Measurements from ENCODE around the gene AARS2.
A peak's percentile ranks its signal among the peaks of the same experiment; 100 is the strongest.

AARS2 gene

DNA sequence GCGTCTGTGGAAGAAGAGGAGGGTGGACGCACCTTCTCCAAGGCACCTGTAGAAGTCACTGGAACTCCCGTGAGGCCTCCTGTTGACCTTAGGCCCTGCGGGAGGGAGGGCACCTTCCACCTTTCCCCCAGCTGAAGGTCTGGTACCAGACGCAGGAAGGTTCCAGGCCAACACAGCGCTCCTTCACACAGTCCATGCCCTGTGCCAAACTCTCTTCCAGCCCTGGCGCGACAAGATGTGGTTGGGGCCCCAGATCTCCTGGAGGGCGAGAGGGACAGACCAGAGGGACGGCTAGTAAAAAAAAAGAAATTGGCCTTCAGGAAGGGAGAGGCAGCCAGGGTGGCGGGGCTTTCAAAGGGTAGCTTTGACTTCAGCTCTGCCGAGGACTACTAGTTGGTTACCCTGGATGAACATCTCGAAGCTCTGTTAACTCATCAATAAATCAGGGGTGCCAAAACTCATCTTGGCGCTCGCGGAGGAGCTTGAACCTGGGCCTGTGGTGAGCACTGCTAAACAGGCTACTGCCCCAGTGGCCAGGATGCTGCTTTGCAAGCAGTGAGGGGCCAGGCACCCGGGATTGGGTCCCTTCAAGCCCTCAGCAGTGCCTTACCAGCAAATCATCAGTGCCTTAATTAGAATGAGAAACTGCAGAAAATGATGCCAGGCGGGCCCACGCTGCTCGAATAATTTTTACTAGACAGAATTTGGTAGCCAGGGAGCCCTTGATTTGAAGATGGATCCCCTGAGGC is 14.9 kb downstream of the AARS2 start:
- DNase-seq, result no peak

DNA sequence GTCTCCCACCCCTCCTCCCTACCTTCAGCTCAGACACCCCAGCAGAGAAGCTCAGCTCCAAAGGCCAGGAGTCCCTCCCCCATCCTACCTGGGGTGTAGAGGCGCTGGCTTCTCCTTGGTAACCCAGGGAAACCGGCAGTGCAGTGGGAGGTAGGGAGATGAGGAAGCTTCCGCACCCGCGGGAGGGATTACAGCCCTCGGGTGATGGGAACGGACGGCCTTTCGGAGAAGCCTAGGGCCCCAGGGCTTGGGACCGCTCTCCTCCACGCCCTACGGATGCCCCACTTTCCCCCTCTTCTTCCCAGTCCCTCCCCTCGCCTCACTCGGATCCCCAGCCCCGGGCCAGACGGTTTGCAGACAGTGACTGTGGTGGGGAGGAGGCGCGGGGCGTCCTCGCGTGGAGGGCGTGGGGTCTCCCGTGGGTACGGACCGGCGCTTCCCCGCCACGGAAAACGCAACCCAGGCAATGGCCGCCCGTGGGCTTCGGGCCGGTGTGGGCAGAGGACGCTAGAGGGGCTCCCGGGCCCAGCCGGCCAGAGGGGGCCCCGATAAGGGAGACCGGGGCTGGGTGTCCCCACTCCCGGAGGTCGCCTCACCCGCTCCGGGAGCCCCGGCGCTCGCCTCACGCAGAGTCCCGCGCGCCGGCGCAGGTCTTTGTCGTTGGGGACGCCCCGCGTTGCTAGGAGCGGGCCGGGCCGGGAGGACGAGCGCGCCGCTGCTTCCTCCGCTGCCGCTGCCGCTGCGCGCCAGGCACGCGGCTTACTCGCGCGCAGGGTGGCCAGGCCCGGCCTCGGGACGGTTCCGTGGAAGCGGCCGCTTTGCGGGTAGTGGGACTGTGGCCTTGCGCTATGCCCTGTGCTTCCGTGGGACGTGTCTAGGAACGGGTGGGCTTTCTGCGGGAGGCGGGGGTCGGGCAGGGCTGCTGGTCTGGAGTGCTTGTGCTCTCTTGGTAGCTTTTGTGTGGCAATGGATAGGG is 15.8 kb downstream of the AARS2 start:
- DNase-seq, result peak; percentile 13

DNA sequence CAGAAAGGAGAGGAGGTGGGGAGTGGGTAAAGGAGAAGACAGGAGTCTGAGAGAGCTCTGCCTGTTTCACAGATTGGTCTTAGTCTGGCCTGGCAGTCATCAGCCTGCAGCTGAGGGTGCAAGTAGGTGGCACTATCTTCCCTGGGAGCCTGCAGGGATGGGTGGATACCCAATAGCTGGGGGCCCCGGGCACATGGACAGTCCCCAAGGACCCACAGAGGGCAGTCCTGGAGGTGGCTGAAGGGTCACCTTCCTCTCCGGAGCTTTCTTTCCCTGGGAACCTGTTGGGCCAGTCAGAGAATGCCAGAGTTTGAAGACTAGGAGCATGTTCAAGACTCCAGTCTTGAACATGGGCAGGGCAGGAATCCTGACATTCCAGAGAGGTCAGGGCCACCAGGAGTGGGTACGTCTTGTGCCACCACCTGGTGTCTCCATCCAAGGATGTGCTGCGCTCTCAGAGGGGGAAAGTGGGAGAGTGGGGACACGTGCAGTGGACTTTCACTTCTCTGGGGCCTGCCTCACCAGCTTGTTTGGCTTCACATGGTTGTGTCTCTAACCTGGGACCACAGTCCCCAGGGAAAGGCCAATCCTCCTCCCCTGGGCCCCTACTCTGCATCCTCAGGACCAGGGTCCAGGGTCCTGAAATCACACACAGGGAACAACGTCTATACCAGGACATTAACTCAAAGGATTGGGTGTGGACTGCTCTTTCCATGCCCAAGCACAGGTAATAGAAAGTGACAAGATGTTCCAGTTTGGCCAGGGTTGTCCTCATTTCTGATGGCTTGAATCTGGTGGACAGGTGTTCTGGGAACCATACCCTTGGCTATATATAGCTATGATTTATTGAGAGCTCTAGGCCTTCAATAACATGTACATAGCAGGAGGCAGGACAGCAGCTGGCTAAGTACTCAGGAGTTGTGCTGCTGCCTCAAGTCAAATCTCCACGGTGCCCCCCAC is 18.0 kb downstream of the AARS2 start:
- no peak for DNase-seq

GRCh38 chr6:44292661-44293365 is 20.3 kb downstream of the AARS2 start:
- DNase-seq, result no peak

DNA sequence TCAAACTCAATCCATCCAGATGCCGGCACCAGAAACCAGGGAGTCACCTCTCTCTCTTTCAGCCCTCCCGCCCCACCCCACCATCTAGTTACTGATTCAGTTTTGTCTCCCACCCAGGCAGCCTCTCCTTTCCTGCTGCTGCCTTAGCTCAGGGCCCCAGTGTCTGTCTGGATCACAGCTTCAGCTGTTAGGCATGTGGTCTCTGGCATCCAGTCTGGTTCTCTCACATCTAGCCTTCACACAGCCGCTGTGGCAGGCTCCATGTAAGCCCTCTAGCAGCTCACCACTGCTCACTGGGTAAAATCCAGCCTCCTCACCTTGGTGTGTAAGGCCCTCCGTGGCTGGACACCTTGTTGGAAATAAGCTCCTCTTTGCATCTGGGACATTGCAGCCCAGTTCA is 21.3 kb downstream of the AARS2 start:
- no peak for DNase-seq

DNA sequence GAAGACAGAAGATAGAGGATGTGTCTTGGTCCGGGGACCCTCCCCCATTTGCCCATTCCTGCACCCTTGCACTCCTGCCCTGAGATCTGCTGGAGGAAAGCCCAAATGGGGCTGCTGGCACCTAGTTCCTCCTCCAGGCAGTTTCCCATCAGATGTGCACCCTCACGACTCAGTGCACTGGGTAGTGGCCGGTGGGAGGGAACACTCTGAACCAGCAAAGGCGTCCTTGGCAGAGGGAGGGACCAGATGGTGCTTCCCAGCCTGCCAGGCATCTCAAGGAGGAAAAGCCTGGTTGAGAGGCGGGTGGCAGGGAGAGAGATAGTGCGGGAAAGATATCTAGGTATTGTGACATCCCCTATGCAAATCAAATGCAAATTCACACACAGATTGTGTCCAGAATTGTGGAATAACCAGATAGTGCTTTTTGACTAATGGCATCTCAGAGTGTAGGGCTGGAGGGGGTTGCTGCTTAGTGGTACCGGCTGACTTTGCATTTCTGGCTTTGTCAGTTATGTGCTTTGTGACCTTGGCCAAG is 23.4 kb downstream of the AARS2 start:
- no peak for DNase-seq

- no peak for DNase-seq
These were observed 26.4 kb downstream of the AARS2 start for GRCh38 chr6:44286747-44287146.

- no peak for DNase-seq
These were observed 26.9 kb downstream of the AARS2 start for GRCh38 chr6:44286285-44286565.

DNA sequence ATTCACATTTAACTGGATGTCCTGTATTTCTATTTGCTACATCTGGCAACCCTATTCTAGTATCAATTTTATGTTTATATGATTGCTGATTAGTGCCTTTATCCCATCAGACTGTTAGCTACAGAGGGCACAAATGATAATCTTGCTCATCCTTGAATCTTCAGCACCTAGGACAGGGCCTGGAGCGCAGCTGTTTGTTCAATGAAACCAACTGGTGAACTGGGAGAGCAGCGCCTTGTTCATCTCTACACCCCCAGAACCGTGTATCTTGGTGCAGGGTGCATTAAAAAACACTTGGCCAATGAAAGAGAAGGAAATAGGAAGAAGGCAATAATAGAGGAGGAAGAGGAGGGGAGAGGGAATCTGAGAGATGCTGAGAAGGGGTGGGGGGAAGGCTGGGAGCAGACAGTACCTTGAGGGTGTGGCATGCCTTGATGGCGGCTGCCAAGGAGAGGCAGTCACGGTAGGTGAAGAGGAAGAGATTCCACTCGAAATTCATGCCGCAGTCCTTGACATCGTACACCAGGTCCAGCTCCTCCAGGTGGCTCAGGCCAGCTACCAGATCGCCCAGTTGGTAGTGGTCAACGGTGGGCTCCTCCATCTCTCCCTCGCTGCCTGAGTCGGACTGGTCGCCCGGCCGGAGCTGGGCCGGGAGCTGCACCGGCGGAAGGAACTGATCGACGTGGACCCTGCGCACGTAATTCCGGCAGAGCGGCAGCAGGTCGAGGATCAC is 27.4 kb downstream of the AARS2 start:
- no peak for DNase-seq

DNA sequence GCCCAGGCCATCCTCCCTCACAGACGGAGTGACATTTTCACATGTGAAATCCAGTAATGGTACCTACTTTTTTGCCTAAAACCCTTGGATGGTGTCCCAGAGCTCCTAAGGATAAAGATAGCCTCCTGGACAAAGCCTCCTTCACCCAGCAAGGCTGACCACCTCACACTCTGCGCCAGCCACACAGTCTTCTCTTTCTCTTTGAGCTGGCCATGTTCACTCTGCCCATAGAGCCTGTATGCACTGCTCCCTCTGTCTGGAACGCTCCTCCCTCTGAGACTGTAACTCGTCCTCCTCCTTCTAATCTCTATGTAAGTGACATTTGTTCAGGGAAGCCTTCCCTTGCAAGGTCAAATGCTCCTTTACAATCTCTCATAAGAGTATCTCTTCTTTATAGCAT is 28.3 kb downstream of the AARS2 start:
- no peak for DNase-seq

DNA sequence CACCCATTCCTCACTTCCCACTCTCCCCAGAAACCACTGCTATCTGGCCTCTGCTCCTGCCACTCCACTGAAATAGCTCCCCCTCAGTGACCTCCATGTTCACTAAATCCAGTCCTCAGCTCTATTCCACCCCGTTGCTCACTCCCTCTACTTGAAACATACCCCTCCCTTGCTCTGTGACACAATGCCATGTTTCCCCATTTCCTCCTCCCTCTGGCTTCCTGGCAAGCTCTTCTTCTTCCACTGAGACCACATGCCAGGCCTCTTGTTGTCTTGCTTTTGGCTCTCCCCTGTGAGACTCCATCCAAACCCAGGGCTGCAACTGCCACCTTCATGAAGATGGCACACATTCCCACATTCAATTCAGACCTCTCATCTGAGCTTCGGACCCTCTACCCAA is 29.0 kb downstream of the AARS2 start:
- no peak for DNase-seq

- DNase-seq, result no peak
These were observed 34.1 kb downstream of the AARS2 start for GRCh38 chr6:44278774-44279697.

DNA sequence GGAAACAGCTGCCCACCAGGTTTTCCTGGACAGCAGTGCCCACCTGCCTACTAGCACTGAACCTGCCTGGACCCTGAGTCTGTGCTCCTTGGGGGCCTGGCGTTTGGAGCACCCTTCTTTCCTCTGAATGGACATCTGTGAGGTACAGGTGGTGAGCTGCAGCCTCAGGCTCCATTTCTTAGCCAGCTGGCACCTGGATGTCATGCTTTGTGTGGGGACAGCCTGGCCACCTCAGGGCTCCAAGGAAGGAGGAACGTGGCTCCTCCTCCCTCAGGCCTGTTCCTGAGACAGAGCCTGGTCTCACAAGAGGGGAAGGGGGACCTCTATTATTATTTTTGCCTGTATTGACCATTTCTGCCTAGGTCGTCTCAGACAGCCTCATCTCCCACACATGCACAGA is 34.8 kb downstream of the AARS2 start:
- no peak for DNase-seq

- no peak for DNase-seq
These were observed 35.4 kb downstream of the AARS2 start for GRCh38 chr6:44277763-44278162.

GRCh38 chr6:44276667-44277640 is 36.2 kb downstream of the AARS2 start:
- no peak for DNase-seq

- no peak for DNase-seq
These were observed 37.1 kb downstream of the AARS2 start for GRCh38 chr6:44275749-44276648.

DNA sequence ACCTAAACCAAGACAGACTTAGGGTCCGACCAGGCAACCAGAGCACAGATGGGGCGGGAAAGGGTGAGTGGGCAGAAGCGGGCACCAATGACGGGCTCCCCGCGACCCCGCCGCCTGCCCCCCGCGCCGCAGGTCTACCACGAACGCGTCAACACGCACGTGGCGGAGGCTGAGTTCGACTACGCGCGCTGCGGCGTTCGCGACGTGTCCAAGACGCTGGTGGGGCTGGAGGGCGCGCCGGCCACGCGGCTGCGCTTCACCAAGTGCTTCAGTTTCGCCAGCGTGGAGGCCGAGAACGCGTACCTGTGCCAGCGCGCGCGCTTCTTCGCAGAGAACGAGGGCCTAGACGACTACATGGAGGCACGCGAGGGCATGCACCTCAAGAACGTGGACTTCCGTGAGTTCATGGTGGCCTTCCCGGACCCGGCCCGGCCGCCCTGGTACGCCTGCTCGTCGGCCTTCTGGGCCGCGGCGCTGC is 37.8 kb downstream of the AARS2 start:
- no peak for DNase-seq

DNA sequence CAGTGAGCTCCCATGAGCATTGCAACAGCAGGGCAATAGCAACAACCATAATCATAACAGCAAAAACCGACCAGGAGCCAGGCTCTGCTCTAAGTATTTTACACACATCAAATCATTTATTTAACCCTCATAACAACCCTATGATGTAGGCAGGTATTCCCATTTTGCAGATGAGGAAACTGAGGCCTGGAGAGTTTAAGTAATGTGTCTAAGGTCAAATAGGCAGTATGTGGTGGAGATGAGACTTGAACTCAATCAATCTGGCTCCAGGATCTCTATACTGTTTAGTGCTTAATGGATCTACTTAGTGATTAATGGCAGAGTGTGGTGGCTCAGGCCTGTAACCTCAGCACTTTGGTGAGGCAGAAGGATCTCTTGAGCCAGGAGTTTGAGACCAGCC is 39.5 kb downstream of the AARS2 start:
- no peak for DNase-seq

Measured in activated effector memory CD4-positive, alpha-beta T cell treated with Interleukin-2 at 50 U/mL for 16 hours (primary cell).